Esophagus squamous epithelium (tissue), 4 donors: ENCODE results near the gene HBA1.

Source experiments
- CTCF ChIP-seq, 6 experiments: fragments of 450-650 bp in 4 of 6; fragments of 200-600 bp in 2 of 6; sonication (generic) in 2 of 6; IDR thresholded peaks; one replicate each; pipeline ENCODE4 v1.5.1; 2016 to 2019; ENCODE audit warnings: antibody characterized with exemption in 6 of 6, mild to moderate bottlenecking in 4 of 6, moderate library complexity in 4 of 6
- POLR2A ChIP-seq, 4 donors: fragments of 450-650 bp; IDR thresholded peaks; one replicate each; pipeline ENCODE4 v1.6.1; 2017; ENCODE audit warnings: antibody characterized with exemption in 4 of 4, mild to moderate bottlenecking in 4 of 4, moderate library complexity in 3 of 4

- TF ChIP-seq CTCF (IDR thresholded peaks at IDR 0.05): no peak
- no peak for TF ChIP-seq POLR2A (IDR thresholded peaks at IDR 0.05)
These were observed 10.8 kb downstream of the HBA1 start for GRCh38 chr16:187330-187729.
